ENCODE results near the gene CTNNBL1.

Gene CTNNBL1

GRCh38 chr20:37921341-37921929 lies 227.6 kb downstream of the CTNNBL1 start:
- no peak overlapping the region for H3K4me3 ChIP-seq (ENCODE audit: low read depth, low read length)
- no peak for TF ChIP-seq CTCF (IDR thresholded peaks at IDR 0.05; ENCODE audit: low read depth, low read length)

Measured in WI38 (cell line).